Epithelial cell of esophagus (primary cell): Measurements from ENCODE around the gene ITGAE.

Source experiments
- DNase-seq: peaks from one replicate; pipeline ENCODE4 v3.0.0; 2010; ENCODE audit warnings: low read depth
- H3K4me3 ChIP-seq: 2 replicates; pipeline ENCODE4 v1.5.1; 2011; ENCODE audit warnings: mild to moderate bottlenecking, low read length, control low read depth
- CTCF ChIP-seq: IDR thresholded peaks from 2 replicates; pipeline ENCODE4 v1.5.1; 2011; ENCODE audit warnings: low read depth, mild to moderate bottlenecking, low read length, control low read depth, inconsistent platforms; ENCODE audit not compliant: insufficient read depth; ENCODE audit errors: missing control alignments

The ITGAE gene

GRCh38 chr17:3817851-3818605, 17.0 kb upstream of the ITGAE start:
- DNase-seq, result no peak
- H3K4me3 ChIP-seq, result no peak overlapping the region
- TF ChIP-seq CTCF, result no peak

GRCh38 chr17:3815925-3816324, 14.9 kb upstream of the ITGAE start:
- H3K4me3 ChIP-seq, result no peak overlapping the region
- DNase-seq, result no peak
- no peak for TF ChIP-seq CTCF

GRCh38 chr17:3815122-3815521, 14.1 kb upstream of the ITGAE start:
- no peak for TF ChIP-seq CTCF
- no peak for DNase-seq
- no peak overlapping the region for H3K4me3 ChIP-seq

- no peak for DNase-seq
- no peak overlapping the region for H3K4me3 ChIP-seq
- TF ChIP-seq CTCF, result no peak
Measured at GRCh38 chr17:3814361-3814760, 13.4 kb upstream of the ITGAE start.

- no peak overlapping the region for H3K4me3 ChIP-seq
- no peak for TF ChIP-seq CTCF
- no peak for DNase-seq
Measured at GRCh38 chr17:3813171-3813570, 12.2 kb upstream of the ITGAE start.

- H3K4me3 ChIP-seq, result no peak overlapping the region
- no peak for DNase-seq
- no peak for TF ChIP-seq CTCF
Measured at GRCh38 chr17:3812771-3813170, 11.8 kb upstream of the ITGAE start.

GRCh38 chr17:3812284-3812683, 11.3 kb upstream of the ITGAE start:
- no peak for TF ChIP-seq CTCF
- no peak for DNase-seq

More at GRCh38 chr17:3812284-3812683, 11.3 kb upstream of the ITGAE start:
- no peak overlapping the region for H3K4me3 ChIP-seq
